ENCODE results near the gene SLC9B1. TPM values are rescaled to one million over a fixed set of nuclear protein-coding genes. Genes with fewer than 3 reads are reported as not detected.

Gene SLC9B1
- total and polyA plus RNA-seq, 2 donors (not counting 1 experiment from before 2014, with no cell fraction given): 1.1 to 2.0 TPM

DNA sequence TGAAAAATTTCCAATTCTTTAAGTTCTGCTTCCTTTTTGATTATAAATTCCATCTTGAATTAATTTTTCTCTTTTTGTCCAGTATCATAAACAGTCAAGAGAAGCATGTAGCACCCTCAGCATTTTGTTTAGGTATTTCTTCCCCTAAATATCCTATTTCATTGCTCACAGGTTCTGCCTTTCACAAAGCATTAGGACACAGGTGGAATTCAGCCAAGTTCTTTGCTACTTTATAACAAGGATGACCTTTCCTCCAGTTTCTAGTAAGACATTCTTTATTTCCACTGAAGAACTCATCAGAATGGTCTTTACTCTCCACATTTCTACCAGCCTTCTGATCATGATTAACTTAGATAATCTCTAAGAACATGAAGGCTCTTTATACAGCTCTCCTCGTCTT lies 7.4 kb downstream of the SLC9B1 start:
- Histone ChIP-seq H3K4me1 (ENCODE audit: control insufficient read depth, extremely low read depth, insufficient read depth, low read length) (no peaks in the 10 kb centered on the region), H3K36me3 (ENCODE audit: control insufficient read depth, insufficient read depth, low read length) (no peaks in the 10 kb centered on the region), H3K9ac (ENCODE audit: insufficient read depth, low read length) (no peak overlapping the region), H3K9me3 (ENCODE audit: control insufficient read depth, insufficient read depth, low read depth, low read length) (no peaks in the 10 kb centered on the region), H2AFZ (ENCODE audit: low read length) (no peak overlapping the region), H3K4me3 (replicated peaks in 1 of 4; ENCODE audit: control extremely low read depth in 1 of 4, insufficient read depth in 1 of 4, low read depth in 3 of 4, low read length in 4 of 4) (no peak overlapping the region), H4K20me1 (ENCODE audit: control insufficient read depth, extremely low read depth, insufficient read depth, low read length) (no peaks in the 10 kb centered on the region), H3K27ac (ENCODE audit: insufficient read depth, low read length) (no peak overlapping the region), H3K4me2 (ENCODE audit: extremely low read depth, insufficient read depth, low read length) (no peak overlapping the region), H3K27me3 (ENCODE audit: control insufficient read depth, insufficient read depth, low read length) (no peaks in the 10 kb centered on the region), H3K79me2 (ENCODE audit: control insufficient read depth, insufficient read depth, low read length) (no peaks in the 10 kb centered on the region)
- peak; percentile 63 to 82 for DNase-seq (ENCODE audit: low read depth in 2 of 2)
- no peak for TF ChIP-seq EZH2 (IDR thresholded peaks at IDR 0.05; ENCODE audit: low read length, missing control alignments)
- TF ChIP-seq, protein P1, sequence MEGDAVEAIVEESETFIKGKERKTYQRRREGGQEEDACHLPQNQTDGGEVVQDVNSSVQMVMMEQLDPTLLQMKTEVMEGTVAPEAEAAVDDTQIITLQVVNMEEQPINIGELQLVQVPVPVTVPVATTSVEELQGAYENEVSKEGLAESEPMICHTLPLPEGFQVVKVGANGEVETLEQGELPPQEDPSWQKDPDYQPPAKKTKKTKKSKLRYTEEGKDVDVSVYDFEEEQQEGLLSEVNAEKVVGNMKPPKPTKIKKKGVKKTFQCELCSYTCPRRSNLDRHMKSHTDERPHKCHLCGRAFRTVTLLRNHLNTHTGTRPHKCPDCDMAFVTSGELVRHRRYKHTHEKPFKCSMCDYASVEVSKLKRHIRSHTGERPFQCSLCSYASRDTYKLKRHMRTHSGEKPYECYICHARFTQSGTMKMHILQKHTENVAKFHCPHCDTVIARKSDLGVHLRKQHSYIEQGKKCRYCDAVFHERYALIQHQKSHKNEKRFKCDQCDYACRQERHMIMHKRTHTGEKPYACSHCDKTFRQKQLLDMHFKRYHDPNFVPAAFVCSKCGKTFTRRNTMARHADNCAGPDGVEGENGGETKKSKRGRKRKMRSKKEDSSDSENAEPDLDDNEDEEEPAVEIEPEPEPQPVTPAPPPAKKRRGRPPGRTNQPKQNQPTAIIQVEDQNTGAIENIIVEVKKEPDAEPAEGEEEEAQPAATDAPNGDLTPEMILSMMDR (conservative IDR thresholded peaks at IDR 0.05 in 1 of 2, IDR thresholded peaks at IDR 0.05 in 1 of 2; ENCODE audit: low read depth in 1 of 2, low read length in 2 of 2): no peak

DNA sequence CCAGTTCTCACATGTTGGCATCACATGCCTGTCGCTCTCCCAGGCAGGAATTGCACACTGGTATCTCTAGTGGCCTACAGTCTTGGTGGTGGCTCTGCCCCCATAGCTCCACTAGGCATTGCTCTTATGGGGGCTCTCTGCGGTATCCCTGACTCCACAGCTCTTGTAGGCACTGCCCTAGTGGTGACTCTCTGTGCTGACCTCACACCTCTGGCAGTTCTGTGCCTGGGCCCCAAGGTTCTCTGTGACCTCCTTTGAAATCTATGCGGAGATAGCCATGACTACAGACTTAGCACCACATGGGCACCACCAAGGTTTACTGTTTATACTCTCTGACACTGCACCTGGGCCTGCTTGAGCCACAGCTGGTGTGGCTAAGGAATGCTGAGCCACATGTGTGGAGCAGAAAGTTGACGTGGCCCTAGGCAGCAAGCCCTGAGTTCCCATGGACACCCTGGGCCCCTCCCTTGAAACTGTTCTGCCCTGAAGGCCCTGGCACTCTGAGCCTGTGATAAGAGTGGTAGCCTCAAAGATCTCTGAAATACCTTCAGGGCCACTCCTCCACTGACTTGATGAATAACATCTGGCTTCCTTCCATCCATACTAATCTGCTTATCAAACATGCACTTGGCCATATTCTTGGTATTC lies 8.0 kb downstream of the SLC9B1 start:
- no peak overlapping the region for H3K9ac ChIP-seq (ENCODE audit: insufficient read depth, low read length)
- no peak overlapping the region for H3K27ac ChIP-seq (ENCODE audit: insufficient read depth, low read length)
- no peak overlapping the region for H3K4me2 ChIP-seq (ENCODE audit: extremely low read depth, insufficient read depth, low read length)
- TF ChIP-seq EZH2 (IDR thresholded peaks at IDR 0.05; ENCODE audit: low read length, missing control alignments): no peak
- TF ChIP-seq, protein P1 (conservative IDR thresholded peaks at IDR 0.05 in 1 of 2, IDR thresholded peaks at IDR 0.05 in 1 of 2; ENCODE audit: low read depth in 1 of 2, low read length in 2 of 2): no peak
- no peaks in the 10 kb centered on the region for H4K20me1 ChIP-seq (ENCODE audit: control insufficient read depth, extremely low read depth, insufficient read depth, low read length)
- no peaks in the 10 kb centered on the region for H3K4me1 ChIP-seq (ENCODE audit: control insufficient read depth, extremely low read depth, insufficient read depth, low read length)
- no peaks in the 10 kb centered on the region for H3K79me2 ChIP-seq (ENCODE audit: control insufficient read depth, insufficient read depth, low read length)
- no peaks in the 10 kb centered on the region for H3K9me3 ChIP-seq (ENCODE audit: control insufficient read depth, insufficient read depth, low read depth, low read length)
- H3K27me3 ChIP-seq (ENCODE audit: control insufficient read depth, insufficient read depth, low read length): no peaks in the 10 kb centered on the region
- H3K36me3 ChIP-seq (ENCODE audit: control insufficient read depth, insufficient read depth, low read length): no peaks in the 10 kb centered on the region
- DNase-seq (ENCODE audit: low read depth in 2 of 2): peak; percentile 17 to 58
- H2AFZ ChIP-seq (ENCODE audit: low read length): no peak overlapping the region
- no peak overlapping the region for H3K4me3 ChIP-seq (replicated peaks in 1 of 4; ENCODE audit: control extremely low read depth in 1 of 4, insufficient read depth in 1 of 4, low read depth in 3 of 4, low read length in 4 of 4)

DNA sequence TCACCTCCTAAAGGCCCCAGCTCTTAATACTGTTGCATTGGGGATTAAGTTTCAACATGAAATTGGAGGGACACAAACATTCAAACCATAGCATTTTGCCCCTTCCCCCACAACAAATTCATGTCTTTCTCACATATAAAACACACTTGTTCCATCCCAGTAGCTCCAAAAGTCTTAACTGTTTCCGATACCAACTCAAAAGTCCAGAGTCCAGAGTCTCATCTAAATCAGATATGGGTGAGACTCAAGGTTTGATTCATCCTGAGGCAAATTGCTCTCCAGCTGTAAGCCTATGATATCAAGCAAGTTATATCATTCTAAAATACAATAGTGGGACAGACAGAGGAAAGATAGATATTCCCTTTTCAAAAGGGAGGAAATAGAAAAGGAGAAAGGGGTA lies 8.7 kb downstream of the SLC9B1 start:
- no peaks in the 10 kb centered on the region for H3K4me1 ChIP-seq (ENCODE audit: control insufficient read depth, extremely low read depth, insufficient read depth, low read length)
- H2AFZ ChIP-seq (ENCODE audit: low read length): no peak overlapping the region
- no peak overlapping the region for H3K4me3 ChIP-seq (replicated peaks in 1 of 4; ENCODE audit: control extremely low read depth in 1 of 4, insufficient read depth in 1 of 4, low read depth in 3 of 4, low read length in 4 of 4)
- H4K20me1 ChIP-seq (ENCODE audit: control insufficient read depth, extremely low read depth, insufficient read depth, low read length): no peaks in the 10 kb centered on the region
- H3K79me2 ChIP-seq (ENCODE audit: control insufficient read depth, insufficient read depth, low read length): no peaks in the 10 kb centered on the region
- H3K4me2 ChIP-seq (ENCODE audit: extremely low read depth, insufficient read depth, low read length): no peak overlapping the region
- DNase-seq (ENCODE audit: low read depth in 2 of 2): no peak
- no peaks in the 10 kb centered on the region for H3K27me3 ChIP-seq (ENCODE audit: control insufficient read depth, insufficient read depth, low read length)
- H3K36me3 ChIP-seq (ENCODE audit: control insufficient read depth, insufficient read depth, low read length): no peaks in the 10 kb centered on the region
- no peaks in the 10 kb centered on the region for H3K9me3 ChIP-seq (ENCODE audit: control insufficient read depth, insufficient read depth, low read depth, low read length)
- no peak overlapping the region for H3K27ac ChIP-seq (ENCODE audit: insufficient read depth, low read length)
- H3K9ac ChIP-seq (ENCODE audit: insufficient read depth, low read length): no peak overlapping the region
- TF ChIP-seq, protein P1 (conservative IDR thresholded peaks at IDR 0.05 in 1 of 2, IDR thresholded peaks at IDR 0.05 in 1 of 2; ENCODE audit: low read depth in 1 of 2, low read length in 2 of 2): no peak
- TF ChIP-seq EZH2 (IDR thresholded peaks at IDR 0.05; ENCODE audit: low read length, missing control alignments): no peak

Measured in fibroblast of lung (primary cell).